Cardiac fibroblast (primary cell): ENCODE data around the gene LARGE1.

ENCODE experiments used
- DNase-seq, 2 donors: peaks; one replicate each; pipeline versions ENCODE4 v3.0.0 to v3.0.0-alpha.2; 2010; ENCODE audit warnings: low read depth in 2 of 2
- H3K4me3 ChIP-seq, 2 donors: replicated peaks in 1 of 2; 1 replicate in 1 of 2; 2 replicates in 1 of 2; pipeline ENCODE4 v1.5.1; 2011; ENCODE audit warnings: low read depth in 2 of 2, low read length in 2 of 2, mild to moderate bottlenecking in 2 of 2, moderate library complexity in 1 of 2
- CTCF ChIP-seq: IDR thresholded peaks from one replicate; pipeline ENCODE4 v1.5.1; 2011; ENCODE audit warnings: low read depth, mild to moderate bottlenecking, low read length, inconsistent platforms

LARGE1 gene

GRCh38 chr22:33835265-33835664 lies 85.0 kb downstream of the LARGE1 start:
- no peak for DNase-seq
- TF ChIP-seq CTCF: no peak
- no peak overlapping the region for H3K4me3 ChIP-seq

GRCh38 chr22:33832558-33833151 lies 87.6 kb downstream of the LARGE1 start:
- TF ChIP-seq CTCF: no peak
- DNase-seq: peak in 1 of 2 donors; percentile 50

GRCh38 chr22:33831651-33832050 lies 88.6 kb downstream of the LARGE1 start:
- DNase-seq: no peak
- H3K4me3 ChIP-seq: no peak overlapping the region
- TF ChIP-seq CTCF: no peak

More at GRCh38 chr22:33832558-33833151, 87.6 kb downstream of the LARGE1 start:
- H3K4me3 ChIP-seq: no peak overlapping the region

- no peak for TF ChIP-seq CTCF
- no peak overlapping the region for H3K4me3 ChIP-seq
- DNase-seq: no peak
Observed at GRCh38 chr22:33831207-33831606, 89.1 kb downstream of the LARGE1 start.

- DNase-seq: no peak
- no peak overlapping the region for H3K4me3 ChIP-seq
- TF ChIP-seq CTCF: no peak
Observed at GRCh38 chr22:33829546-33830280, 90.6 kb downstream of the LARGE1 start.

GRCh38 chr22:33828302-33828701 lies 92.0 kb downstream of the LARGE1 start:
- TF ChIP-seq CTCF: no peak
- DNase-seq: no peak
- no peak overlapping the region for H3K4me3 ChIP-seq

- TF ChIP-seq CTCF: no peak
- no peak for DNase-seq
- no peak overlapping the region for H3K4me3 ChIP-seq
Observed at GRCh38 chr22:33825761-33826160, 94.5 kb downstream of the LARGE1 start.
